LNCAP (cell line): ENCODE results near the gene CD36.

Experiments used
- TF ChIP-seq, protein P1 (sequence below): fragments of 450-650 bp; IDR thresholded peaks from 2 replicates; pipeline ENCODE4 v1.5.1; 2017; ENCODE audit warnings: mild to moderate bottlenecking

The CD36 gene

DNA sequence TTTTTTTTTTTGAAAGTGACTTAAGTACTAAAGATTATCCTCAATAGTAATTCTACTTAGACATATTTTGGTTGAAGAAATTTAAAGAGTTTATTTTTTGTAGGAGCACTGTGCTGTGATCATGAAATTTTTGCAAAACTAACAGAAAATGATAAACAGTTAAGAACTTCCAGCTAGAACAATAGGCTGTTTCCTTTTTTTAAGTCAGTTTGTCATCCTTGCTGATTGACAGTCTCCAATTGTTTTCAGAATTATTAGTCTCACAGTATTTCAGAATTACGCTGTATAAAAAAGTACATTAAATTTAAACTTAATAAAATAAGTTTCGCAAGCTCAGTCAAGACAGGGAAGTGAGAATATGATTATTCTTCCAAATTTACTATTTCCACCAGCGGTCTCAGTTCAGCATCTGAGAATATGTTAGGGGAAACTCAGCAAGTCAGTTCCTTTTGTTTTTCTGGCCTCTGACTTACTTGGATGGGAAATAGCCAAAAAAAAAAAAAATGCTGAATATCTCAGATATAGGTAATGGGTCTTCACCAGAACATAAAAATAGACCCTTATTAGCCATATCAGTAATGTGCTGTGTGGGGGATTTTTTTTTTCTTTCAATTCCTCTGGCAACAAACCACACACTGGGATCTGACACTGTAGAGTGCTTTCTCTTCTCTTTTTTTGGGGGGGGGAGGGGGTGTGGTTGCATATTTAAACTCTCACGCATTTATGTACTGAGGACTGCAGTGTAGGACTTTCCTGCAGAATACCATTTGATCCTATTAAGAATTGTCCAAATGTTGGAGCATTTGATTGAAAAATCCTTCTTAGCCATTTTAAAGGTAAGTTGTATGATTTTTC is at the start of gene CD36:
Gene CD36, plus strand, starts transcription at position 732 of the 855 bp plus-strand sequence. CDS start 8,099 bp downstream, outside the sequence.
- TF ChIP-seq, protein P1, sequence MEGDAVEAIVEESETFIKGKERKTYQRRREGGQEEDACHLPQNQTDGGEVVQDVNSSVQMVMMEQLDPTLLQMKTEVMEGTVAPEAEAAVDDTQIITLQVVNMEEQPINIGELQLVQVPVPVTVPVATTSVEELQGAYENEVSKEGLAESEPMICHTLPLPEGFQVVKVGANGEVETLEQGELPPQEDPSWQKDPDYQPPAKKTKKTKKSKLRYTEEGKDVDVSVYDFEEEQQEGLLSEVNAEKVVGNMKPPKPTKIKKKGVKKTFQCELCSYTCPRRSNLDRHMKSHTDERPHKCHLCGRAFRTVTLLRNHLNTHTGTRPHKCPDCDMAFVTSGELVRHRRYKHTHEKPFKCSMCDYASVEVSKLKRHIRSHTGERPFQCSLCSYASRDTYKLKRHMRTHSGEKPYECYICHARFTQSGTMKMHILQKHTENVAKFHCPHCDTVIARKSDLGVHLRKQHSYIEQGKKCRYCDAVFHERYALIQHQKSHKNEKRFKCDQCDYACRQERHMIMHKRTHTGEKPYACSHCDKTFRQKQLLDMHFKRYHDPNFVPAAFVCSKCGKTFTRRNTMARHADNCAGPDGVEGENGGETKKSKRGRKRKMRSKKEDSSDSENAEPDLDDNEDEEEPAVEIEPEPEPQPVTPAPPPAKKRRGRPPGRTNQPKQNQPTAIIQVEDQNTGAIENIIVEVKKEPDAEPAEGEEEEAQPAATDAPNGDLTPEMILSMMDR: no peak

DNA sequence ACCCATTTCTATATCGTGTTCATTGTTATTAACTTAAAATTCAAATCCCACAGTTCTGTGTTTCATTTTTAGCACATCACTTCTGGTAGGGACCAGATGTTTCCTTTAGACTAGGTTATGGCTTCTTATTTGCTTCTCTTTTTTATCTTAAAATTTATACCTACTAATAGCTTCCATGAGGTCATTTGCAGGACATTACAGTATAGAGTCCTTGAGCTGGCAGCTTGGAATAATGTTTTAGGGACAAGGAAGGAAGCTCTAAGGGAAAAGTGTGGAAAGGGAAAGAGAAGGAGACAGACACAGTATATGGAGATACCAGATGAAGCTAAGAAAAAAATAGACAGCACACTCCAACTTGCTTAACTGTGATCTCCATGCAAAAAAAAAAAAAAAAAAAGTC is 48.8 kb upstream of the CD36 start:
- TF ChIP-seq, protein P1: no peak

- TF ChIP-seq, protein P1: no peak
Measured at GRCh38 chr7:80591654-80592053, 46.8 kb upstream of the CD36 start.

DNA sequence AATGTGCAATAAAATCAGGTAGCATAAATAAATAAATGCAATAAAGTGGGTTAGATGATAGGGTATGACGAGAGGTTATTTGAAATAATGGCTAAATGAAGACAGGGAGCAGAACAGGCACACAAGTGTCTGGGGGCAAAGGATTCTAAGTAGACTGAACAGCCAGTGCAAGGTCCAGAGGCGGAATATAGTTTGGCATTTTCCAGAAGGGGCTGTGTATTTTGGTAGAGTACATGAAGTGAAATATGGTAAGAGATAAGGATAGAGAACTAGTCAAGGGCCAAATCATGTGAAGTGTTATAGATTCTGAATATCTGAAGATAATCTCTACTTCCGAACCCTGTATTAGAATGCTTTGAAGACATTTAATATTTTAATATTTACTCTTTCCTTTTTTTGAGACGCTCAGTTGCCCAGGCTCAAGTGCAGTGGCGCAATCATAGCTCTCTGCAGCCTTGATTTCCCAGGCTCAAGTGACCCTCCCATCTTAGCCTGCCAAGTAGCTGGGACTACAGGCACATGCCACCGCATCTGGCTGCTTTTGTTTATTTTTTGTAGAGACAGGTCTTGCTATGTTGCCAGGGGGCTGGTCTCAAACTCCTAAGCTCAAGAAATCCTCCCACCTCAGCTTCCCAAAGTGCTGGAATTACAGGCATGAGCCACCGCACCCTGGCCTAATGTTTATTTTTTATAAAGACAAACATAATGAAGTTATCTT is 44.4 kb upstream of the CD36 start:
- TF ChIP-seq, protein P1: no peak

- TF ChIP-seq, protein P1: no peak
Measured at GRCh38 chr7:80596933-80597517, 41.4 kb upstream of the CD36 start.

DNA sequence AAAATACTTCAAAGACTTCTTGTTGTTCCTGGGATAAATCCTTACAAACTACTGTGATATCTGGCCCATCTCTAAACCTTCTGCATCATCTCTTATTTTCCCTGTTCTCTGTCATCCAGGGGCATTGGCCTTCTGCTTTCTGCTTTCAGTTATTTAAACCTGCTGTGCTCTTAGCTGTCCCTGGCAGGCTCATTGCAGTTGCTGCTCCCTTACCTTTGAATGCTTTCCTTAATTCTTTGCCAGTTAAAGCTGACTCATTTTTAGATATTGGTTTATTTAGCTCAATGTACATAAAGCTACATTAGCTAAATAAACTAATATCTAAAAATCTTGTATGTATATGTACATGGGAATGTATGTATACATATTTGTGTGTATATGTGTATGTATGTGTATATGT is 40.6 kb upstream of the CD36 start:
- TF ChIP-seq, protein P1: no peak

DNA sequence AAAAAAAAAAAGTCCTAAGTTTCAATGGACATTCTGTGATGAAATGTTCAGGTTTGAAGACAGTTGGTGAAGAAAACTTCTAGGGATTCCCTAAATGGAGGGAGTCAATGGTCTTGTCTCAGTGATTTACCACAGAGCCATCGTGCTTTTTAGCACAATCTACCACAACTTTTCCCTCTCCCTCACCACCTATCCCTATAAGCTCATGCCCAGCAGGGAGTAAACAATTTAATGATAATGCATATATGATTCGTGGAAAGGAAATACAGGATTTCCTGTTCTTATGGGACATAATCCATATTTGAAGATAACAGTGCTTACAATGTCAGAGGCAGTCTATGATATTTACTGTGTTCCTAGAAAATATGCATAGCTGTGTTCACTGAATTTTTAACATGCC is 38.4 kb upstream of the CD36 start:
- TF ChIP-seq, protein P1: no peak
